Fibroblast of the aortic adventitia (primary cell): ENCODE results near the gene PPP2R5A. TPM values are rescaled to one million over a fixed set of nuclear protein-coding genes. Genes with fewer than 3 reads are reported as not detected.

Source experiments
- DNase-seq: peaks from one replicate; pipeline ENCODE4 v3.0.0-alpha.2; 2010; ENCODE audit warnings: low read depth
- H3K4me3 ChIP-seq: 2 replicates; pipeline ENCODE4 v1.5.1; 2011; ENCODE audit warnings: low read depth, mild to moderate bottlenecking, control low read depth, low read length, moderate library complexity
- CTCF ChIP-seq: IDR thresholded peaks from 2 replicates; pipeline ENCODE4 v1.5.1; 2011; ENCODE audit warnings: mild to moderate bottlenecking, low read length, control low read depth, inconsistent platforms; ENCODE audit not compliant: insufficient read depth
- total RNA-seq: library from RNA; depleted of rRNA; stranded (reverse); fragments of >200 nt; gene quantifications from 2 replicates; pipeline ENCODE4 v1.2.3, GENCODE V29; 2012; ENCODE audit warnings: low replicate concordance

Gene PPP2R5A
- total RNA-seq, 1 donor, result 31.6 TPM

- H3K4me3 ChIP-seq, result no peak overlapping the region
- no peak for TF ChIP-seq CTCF
- DNase-seq, result no peak
Measured at GRCh38 chr1:212351588-212352362, 66.6 kb downstream of the PPP2R5A start.

DNA sequence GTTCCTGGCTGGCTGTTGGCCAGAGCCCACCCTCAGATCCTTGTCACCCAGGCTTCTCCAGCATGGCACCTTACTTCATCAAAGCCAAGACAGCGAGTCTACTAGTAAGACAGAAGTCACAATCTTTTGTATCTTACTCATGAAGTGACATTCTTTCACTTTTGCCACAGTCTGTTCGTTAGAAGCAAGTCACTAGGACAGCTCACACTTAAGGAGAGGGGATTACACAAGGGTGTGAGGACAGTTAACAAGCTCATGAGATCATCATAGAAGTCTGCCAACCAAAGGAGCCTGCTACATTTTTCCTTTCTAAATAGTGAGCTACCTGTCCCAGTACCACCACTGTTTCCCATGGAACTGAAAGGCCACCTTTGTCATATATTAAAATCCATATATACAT lies 68.0 kb downstream of the PPP2R5A start:
- no peak for DNase-seq
- no peak overlapping the region for H3K4me3 ChIP-seq
- TF ChIP-seq CTCF, result no peak

- no peak for DNase-seq
- H3K4me3 ChIP-seq, result no peak overlapping the region
- no peak for TF ChIP-seq CTCF
Measured at GRCh38 chr1:212354464-212354863, 69.3 kb downstream of the PPP2R5A start.

- peak; percentile 24 for DNase-seq
- no peak for TF ChIP-seq CTCF
- no peak overlapping the region for H3K4me3 ChIP-seq
Measured at GRCh38 chr1:212355230-212355969, 70.2 kb downstream of the PPP2R5A start.

DNA sequence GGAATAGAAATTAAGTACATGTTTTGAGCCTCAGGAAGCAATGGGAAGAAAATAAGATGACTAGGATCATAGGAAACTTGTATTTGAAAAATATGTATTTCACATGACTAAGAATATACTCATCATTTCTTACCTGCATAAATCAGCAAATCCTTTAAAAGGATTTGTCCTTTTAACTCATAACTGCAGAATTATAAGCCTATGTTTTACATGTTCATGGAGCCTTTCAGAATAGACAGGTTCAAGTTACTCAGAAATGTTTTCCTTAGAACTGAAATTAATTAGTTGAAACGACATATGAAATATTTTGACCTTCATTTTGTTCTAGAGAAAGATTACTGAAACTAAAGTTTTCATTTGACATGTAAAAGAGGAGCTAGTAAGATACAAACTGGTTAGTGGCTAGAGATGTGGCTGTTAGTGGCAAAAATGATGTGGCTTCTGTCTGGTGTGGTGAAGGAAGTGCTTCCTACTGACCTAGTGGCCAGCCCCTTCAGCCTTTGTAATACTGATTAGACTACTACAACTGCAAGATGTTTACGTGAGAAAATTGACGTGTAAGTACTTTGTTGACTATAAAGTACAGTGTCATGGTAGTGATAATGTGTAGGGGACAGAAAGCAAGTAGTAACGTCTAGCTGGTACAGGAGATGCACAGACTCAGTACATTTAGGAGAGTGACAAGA lies 74.7 kb downstream of the PPP2R5A start:
- no peak overlapping the region for H3K4me3 ChIP-seq
- DNase-seq, result no peak
- TF ChIP-seq CTCF, result no peak

DNA sequence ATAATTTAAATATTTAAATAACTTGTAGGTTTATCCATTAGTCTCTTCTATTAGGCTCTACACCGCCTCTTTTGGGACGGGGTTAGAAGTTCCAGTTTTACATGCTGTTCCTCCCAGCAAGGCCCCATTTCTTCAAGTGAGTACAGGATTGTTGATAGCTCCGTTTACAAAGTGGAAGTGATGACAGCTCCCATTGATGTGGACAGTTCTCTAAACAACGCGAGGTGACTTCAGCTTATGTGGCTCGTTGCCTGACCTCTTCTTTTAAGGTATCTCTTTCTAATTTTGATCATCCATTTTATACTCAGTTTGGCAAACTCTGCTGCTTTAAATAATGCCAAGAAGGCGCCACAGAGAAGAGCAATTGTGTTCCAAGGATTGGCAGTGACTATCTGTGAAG lies 79.8 kb downstream of the PPP2R5A start:
- no peak overlapping the region for H3K4me3 ChIP-seq
- TF ChIP-seq CTCF, result no peak
- DNase-seq, result no peak
